NCI-H524 treated with DMSO at 0.1 percent for 48 hours (cell line): ENCODE results near the gene GNAQ.
"Not testable (repeated sequence)": the region's sequence is repeated elsewhere in the genome, so short reads cannot be mapped to it uniquely, and the experiment has no call there.

Source experiments
- DNase-seq: peaks from one replicate; lab custom pipeline; 2025; lab: John Stamatoyannopoulos, UW

GNAQ gene

DNA sequence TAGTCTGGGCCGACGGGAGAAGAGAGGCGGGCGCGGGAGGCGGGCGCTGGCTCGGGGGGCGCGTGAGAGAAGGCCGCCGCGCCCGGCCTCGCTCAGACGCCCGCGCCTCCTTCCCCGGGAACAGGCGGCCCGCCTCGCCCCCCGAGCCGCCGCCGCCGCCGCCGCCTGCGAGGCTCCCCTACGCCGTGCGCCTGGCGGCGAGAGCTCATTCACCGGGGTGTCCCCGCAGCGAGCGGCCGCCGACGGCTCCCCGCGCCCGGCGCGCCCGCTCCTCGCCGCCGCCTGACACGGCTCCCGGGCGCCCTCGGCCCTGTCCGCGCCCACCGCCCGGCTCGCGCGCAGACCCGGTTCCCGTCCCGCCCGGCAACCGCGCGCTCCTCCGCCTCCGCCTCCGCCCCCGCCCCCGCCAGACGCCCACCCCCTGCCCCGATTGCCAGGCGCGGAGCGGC, at the start of gene GNAQ:
Gene GNAQ (minus strand): TSS at position 368 of the 449 bp plus-strand sequence. CDS start 576 bp downstream, outside the sequence.
- DNase-seq, result no peak

DNA sequence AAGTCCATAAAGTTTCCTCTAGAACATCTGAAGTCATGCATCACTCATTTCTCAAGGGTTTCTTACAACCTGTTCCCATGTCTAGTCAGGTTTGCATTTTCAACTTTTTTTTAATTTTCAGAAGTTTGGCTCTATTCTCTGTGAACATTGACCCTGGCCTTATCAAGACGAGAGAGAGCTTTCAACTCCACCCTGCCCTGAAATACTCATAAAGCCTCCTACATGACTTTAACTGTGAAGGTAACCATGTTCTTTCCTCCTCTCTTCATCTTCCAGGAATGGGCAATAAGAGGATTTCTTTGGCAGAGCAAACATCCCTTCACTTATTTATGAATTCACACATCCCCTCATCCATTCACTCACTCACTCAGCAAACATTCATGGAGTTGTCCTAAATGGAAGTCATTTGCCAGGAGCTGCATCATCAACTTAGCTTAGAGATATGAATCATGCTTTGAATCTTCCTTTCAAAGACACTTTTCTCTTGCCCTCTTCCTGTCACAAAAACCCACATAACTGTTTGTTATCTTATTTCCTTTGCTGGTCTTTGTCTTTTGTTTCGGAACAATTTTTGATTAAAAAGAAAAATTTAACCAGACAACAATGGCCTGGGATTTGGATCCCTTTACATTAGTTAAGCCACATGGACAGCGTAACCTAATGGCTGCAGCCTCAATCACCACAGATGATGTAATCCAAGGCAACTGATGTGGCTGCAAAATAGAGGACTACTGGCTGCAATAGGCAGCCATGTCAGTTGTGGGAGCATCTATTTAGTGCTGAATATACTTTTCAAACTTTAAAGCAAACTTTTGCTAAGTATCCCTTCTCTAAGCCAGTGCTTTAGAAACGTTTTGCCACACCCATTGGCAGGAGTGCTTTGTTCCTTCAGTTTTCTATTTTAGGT, 43.0 kb upstream of the GNAQ start:
- no peak for DNase-seq

DNA sequence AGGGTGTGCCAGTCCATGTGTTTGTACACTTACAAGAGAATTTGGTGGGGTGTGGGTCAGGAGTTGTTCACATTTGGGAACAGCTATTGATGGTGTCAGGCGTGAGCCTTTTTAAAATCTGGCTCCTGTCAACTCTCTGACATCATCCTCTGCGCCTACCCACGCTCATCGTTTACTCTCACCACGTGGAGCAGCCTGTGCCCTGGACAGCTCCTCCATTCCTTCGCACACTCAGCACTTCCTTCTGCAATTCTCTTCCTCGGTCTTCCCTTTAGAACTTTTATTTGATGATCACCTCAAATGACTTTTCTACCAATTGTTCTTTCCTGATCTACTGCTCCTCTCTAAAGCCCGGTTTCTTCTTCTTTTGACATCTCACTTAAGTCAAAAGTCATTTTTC, 42.1 kb upstream of the GNAQ start:
- DNase-seq, result no peak

DNA sequence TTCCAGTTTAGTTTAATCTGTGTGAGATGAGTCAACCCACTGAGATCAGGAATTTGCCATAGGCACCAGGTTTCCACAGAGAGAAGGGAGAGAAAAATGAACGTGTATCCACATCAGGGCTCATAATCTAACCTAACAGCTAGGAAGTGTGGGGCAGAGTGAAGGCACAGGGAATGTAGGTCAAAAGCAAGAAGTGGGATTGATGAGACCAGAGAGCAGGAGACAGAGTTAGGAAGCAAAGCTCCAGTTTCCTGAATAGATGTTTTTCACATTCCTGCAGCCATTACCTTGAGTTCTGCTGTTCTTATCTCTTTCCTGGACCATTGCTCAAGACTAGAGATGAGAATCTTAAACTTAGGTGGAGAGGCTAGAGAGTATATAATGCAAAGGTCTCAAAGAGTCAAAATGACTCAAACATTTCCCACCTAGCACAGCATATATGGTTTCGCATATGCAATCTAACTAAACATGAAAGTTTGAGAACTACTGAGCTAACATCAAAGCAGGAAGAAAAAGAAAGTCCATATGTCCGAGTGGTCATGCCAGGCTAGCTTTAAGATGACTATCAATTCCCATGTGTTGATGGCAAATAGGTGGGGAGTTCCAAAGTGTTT, 41.1 kb upstream of the GNAQ start:
- no peak for DNase-seq

GRCh38 chr9:78070521-78070920, 38.9 kb upstream of the GNAQ start:
- no peak for DNase-seq

DNA sequence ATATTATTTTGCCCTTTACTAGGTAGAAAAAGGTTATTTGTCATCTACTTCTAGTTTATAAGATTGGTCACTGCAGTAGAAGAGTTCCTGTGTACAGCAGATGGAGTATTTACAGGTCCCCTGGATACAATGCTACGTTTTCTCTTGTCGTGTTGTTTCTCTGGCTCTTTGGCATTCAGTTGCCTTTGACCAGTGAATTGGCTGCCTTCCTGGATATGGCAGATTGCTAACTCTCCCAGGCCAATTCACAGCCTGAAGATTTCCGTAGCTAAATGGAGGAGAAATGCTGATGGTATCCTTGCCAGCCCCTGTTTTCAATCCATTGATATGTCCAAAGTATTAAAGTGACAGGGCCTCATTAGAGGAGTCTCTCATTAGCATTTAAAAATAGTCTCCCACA, 32.5 kb upstream of the GNAQ start:
- no peak for DNase-seq

- no peak for DNase-seq
Measured at GRCh38 chr9:78062710-78063109, 31.1 kb upstream of the GNAQ start.

DNA sequence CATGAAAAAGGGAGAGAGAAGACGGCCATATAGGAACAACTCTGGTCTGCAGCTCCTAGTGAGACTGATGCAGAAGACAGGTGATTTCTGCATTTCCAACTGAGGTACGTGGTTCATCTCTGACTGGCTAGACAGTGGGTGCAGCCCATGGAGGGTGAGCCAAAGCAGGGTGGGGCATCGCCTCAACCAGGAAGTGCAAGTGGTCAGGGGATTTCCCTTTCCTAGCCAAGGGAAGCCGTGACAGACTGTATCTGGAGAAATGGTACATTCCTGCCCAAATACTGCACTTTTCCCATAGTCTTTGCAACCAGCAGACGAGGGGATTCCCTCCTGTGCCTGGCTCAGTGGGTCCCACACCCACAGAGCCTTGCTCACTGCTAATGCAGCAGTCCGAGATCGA, 22.6 kb upstream of the GNAQ start:
- not testable (repeated sequence) for DNase-seq

DNA sequence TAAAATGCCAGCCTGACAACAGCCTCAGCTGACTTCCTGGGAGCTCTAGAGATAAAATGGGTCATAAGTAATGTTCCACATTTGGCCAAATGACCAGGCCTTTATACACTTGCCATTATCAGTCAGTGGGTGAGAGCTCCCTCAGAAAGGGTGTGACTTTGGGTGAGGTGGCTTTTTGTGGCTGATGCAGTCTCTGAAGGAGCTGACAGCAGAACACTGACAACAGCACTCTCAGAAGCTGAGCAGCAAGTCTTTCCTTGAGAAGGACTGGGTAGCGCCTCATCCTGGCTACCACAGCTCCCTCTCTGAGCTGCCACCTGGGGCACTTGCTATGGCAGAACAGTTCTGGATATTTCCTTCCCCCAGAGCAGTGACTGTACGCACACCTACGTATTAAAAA, 22.0 kb upstream of the GNAQ start:
- DNase-seq, result no peak

DNA sequence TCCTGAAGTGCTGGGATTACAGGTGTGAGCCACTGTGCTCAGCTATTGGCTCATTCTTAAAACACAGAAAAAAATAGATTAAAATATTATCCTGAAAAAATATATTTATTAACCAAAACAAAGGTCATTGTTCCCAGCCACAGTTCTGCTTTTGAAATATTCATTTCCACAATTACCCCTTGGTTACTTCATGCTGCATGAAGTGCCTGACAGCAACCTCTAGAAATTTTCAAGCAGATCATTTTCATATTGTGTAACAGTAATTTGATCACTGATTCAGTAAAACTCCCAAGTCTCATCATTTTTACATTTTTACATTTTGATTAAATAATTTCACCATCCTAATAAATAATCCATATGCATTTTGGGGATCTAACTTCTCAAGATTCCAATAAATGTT, 18.8 kb upstream of the GNAQ start:
- no peak for DNase-seq

DNA sequence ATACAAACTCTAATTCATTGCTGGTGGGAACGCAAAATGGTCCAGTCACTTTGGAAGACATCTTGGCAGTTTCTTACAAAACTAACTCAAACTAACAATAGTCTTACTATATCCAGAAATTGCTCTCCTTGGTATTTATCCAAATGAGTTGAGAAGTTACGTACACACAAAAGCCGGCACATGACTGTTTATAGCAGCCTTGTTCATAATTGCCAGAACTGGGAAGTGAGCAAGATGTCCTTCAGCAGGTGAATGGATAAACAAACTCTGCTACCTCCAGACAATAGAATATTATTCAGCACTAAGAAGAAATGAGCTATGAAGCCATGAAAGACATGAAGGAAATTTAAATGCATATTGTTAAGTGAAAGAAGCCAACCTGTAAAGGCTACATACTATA, 17.9 kb upstream of the GNAQ start:
- DNase-seq, result no peak

DNA sequence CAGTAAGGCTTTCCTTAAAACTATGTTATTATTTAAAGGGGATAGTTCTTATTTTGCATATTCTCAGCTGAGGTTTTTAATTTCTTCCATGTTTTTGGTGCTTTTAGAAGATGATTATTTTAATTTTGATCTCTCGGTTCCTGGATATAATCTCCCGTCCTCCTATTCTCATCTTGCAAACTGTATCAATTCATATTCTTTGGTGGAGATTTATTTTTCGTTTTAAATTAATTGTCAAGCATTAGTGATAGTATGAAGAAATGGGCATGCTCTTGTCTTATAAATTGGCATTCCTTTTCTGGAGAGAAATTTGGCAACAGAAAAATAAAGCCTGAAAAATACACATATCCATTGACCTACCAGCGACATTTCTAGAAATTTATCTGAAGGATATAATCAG, 15.5 kb upstream of the GNAQ start:
- DNase-seq, result no peak

DNA sequence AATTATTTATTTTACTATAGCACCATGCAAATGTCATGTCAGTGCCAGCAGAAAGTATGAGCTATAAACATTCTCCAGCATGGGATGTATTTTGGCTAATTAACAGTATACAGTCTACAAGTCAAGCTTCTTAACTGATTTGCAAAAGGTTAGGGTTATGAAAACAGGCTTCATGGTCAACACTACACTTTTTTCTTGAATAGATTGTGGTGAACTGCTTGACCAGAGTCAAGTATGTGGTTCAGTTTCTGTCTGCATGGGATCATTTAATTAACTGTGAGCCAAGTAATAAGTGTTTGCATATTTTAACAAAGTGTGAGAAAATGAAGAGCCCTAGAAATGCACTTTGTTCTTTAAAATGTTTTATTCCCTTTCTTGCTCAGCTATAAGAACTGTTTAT, 14.5 kb upstream of the GNAQ start:
- DNase-seq, result no peak

DNA sequence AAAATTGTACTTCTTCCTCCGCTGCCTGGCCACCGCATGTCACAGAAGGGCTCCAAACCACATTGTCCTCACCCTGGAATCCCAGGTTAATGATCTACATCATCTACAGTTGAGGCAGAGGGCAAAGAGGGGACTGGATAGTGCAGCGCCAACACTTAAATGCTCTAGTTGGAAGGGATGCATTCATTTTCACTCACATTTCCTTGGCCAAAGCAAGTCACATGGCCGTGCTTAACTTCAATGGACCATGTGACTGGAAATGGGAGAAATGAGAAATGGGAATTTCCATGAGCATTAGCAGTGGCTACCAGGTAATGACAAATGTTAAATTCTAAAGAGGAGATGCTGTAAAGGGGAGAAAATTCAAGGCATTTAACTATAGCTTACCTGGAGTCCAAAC, 13.3 kb upstream of the GNAQ start:
- no peak for DNase-seq

DNA sequence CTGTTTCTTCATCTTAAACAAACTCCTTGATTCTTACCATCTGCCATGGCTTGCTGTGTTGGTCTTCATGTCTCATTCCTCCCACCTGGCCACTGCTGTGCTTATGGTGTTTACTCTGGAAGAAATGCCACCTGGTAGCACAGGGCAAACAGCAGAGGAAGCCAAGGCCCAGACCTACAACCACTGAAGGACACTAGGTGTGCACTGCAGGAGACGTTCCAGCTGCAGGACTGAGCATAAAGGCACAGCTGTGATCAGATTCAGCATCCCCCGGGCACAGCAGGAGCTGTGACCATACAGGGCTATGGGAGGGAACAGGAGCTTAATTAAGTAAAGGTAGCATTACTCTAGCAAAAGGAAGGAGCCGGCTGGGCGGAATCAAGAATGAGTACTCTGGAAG, 12.6 kb upstream of the GNAQ start:
- DNase-seq, result no peak

DNA sequence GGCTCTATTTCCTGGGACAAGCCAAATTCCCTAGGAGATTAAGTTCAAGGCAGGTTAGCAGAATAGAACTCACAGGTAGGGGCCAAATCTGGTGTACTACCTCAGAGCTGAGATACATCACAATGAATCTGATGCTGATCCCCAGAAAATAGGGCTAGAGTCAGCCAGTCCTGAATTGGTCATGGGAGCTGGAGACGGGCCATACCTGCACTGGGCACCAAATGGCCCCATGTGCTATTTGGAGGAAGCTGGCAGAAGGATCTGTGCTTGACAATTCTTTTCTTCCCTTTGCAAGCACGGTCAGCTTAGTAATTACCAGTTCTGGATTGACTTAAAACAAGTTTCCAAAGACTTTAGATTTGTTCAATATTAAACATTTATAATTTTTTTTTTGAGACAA, 10.4 kb upstream of the GNAQ start:
- no peak for DNase-seq

GRCh38 chr9:78040726-78041125, 9.1 kb upstream of the GNAQ start:
- no peak for DNase-seq

DNA sequence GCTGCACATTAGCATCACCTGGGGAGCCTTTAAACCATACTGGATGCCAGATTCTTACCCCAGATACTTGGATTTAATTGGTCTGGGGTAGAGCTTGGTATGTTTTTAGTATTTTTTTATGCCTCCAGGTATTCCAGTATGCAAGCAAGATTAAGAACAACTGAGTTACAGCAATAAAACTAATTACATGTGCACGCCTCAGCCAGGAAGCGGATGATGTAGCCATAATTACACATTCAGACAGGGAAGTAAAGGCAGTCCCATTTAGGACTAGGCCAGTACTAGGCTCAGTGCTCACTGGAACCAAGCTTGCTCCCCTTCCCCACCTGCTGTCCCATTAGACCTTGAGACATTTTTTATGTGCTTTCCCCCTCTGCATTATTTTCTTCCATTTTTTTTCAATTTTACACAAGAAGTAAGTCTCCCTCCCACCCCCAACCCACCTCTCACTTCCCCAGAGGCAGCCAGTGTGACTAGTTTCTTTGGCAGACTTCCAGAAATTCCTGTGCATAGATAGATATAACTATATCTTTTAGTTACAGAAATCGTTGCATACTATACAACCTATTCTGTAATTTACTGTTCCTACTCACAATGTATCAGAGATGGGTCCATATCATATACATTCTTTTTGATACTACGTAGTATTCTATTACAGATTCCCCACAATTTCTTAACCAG, 7.1 kb upstream of the GNAQ start:
- DNase-seq, result no peak

DNA sequence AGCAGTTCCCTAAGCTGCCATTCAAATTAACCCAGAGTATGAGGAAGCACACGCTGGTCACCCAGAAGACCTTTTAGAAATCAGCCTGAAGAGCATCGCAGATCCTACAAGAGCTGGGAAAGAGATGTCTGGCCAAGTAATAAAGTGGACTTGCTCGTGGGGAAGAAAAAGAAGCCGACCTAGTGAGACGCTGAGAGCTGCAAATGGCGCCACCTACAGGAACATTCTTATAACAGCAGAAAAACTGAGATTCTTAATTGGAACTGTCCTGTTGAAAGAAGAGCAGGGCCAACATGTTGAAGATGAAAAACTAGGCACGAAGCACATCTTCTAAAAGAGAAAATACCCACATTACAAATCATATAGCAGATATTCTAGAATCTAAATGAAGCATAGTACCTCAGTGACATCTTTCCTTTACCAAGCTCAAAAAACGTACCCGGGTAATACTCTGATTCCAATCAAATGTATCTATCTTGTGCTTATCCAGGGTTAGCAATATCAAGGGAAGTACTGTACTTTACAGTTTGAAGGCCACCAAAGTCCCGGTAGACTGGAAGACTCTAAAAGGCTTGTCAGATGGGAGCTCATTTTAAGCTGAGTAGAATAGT, 3.9 kb upstream of the GNAQ start:
- no peak for DNase-seq

- DNase-seq, result no peak
Measured at GRCh38 chr9:78033870-78034269, 2.3 kb upstream of the GNAQ start.

DNA sequence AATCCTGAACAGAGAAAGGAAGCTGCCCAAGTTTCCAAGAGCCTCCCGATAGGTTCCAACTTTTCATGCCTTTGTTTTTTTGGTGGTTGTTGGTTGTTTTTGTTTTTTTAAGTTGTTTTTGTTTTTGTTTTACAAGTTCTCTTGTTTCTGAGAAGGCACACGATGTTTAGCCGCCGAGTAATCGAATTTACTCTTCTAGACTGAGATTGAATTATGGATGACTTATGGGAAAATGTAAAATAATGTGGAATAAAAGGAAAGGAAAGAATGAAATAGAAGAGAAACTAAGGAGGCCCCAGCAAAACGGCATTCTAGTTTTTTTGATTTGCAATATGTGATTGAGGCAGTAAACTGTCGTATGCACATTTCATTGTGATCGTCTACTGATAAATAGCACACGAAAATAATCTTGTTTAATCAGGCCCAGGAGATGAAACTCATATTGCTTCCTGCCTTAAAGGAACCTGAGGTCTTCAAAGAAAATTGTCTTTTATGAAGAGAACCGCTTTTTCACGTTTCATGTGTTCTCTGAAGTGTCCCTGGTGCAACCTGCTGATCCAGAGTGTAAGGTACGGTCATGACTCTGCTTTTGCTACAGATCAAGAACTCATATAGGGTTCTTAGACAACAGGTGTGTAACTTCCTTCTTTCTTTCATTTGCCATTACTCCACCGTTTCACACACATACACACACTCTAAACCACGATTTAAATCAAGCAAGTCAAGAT, 1.3 kb upstream of the GNAQ start:
- DNase-seq, result no peak
